H4 (cell line): ENCODE measurements around the gene TMC4. TPM values are rescaled to one million over a fixed set of nuclear protein-coding genes. Genes with fewer than 3 reads are reported as not detected.
"Not testable (repeated sequence)": the region's sequence is repeated elsewhere in the genome, so short reads cannot be mapped to it uniquely, and the experiment has no call there.

Experiments used
- DNase-seq: peaks from one replicate; pipeline ENCODE4 v3.0.0-alpha.2; 2015; ENCODE audit warnings: low spot score
- total RNA-seq: library from RNA; depleted of rRNA; stranded (reverse); fragments of >200 nt; shearing (Covaris generic); gene quantifications from 2 replicates; pipeline ENCODE4 v1.2.3, GENCODE V29; 2014

Gene TMC4
- total RNA-seq, 1 experiment from 2014 or later: not detected

DNA sequence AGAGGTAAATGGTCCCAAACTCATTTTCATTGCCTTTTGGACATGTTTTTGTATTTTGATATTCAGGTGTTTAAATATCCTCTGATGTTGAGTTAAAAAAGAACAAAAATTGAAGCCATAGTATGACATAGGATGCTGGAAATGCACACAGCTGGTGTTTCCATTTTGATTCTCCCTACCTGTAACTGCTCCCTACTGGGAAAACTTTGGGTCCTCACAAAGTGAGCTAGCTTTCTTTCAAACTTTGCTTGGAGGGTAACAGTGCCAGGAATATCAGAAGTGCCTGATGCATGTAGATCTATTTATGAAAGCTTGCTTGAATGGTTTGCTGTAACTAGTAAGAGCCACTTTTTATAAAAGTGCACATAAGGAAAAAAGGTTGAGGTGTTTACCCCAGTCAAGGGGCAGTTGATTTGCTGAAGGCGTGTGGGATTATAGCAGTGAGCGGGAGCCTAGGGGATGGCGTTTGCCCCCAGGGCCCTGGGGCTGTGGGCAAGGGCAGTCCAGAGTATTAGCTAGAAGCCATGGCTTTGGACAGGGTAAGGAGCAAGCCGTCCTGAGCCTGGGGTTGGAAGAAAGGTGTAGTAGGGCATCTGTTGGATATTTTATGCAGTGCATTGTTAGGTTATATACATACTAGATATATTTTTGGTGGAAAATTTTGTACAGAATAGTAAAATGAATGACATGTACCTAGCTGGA lies 32.0 kb upstream of the TMC4 start:
- no peak for DNase-seq

DNA sequence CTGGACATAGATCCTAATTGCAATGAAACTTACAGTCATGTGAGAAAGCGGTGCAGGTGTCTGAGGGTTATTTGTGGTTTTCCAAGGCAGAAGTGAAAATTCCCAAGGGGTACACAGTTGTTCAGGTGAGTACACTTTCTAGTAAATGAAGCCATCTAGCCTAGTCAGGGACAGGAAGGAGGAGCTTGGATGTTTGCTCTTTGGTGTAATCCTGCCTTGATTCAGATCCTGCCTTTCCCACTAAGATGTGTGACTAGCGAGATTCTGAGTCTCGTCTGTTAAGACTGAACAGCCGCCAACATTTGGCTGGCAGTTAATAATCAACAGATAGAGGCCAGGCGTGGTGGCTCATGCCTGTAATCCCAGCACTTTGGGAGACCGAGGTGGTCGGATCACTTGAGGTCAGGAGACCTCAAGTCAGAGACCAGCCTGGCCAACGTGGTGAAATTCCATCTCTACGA lies 30.2 kb upstream of the TMC4 start:
- DNase-seq: no peak

DNA sequence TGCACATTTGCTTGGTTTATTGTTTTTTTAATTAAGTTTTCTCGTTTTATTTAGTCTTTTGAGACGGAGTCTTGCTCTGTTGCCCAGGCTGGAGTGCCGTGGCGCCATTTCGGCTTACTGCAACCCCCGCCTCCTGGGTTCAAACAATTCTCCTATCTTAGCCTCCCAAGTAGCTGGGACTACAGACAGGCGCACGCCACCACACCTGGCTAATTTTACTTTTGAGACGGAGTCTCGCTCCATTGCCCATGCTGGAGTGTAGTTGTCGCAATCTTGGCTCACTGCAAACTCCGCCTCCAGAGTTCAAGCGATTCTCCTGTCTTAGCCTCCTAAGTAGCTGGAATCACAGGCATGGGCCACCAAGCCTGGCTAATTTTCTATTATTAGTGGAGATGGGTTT lies 29.0 kb upstream of the TMC4 start:
- DNase-seq: no peak

DNA sequence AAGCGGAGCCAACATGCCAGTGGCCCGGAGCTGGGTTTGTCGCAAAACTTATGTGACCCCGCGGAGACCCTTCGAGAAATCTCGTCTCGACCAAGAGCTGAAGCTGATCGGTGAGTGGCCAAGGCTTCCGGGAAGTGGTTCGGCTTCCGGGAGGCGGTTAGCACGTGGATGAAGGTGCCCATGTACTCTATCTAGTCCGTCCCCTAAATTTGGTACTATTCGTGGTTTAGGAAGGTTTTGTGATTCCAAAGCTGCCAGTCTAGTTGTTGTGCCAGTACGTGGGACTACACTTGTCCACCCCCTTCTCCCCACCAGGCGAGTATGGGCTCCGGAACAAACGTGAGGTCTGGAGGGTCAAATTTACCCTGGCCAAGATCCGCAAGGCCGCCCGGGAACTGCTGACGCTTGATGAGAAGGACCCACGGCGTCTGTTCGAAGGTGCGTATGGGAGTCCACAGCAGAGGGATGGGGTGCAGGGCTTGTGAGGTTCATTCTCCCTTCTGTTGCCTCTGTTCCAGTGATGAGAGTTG lies 28.3 kb upstream of the TMC4 start:
- DNase-seq: no peak

DNA sequence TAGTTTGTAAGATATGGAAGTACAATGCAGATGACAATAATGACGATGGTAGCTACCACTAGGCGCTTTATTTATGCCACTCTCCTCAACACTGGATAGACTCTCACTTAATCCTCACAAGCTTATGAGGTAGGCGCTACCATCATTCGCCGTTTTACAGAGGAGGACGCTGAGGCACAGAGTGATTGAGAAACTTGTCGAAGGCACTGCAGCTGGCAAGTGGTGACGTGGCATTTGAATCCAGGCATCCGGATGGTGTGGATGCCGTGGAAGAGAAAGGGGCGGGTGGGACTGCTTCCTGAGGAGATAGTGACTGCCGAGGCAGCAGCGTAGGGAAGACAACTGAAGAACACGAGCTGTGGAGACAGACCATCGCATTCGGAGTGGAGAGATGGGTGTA lies 26.4 kb upstream of the TMC4 start:
- DNase-seq: no peak

DNA sequence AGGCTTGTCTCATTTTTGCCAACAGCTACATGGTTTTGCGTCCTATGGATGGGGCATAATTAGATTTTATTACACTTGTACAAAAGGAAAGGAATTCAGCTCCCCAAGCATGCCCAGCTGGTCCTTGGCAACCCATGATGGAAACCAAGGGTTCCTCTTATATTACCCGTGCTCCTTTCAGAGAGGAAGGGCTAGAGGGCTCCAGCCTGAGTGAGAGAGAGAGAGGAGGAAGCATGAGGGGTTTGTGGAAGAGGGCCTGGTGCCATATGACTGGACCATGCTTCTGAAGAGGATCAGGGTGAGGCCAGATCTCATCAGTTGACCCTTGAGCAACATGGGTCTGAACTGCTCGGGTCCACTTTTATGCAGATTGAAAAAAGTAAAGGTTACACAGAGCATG lies 24.2 kb upstream of the TMC4 start:
- peak; percentile 12 for DNase-seq

DNA sequence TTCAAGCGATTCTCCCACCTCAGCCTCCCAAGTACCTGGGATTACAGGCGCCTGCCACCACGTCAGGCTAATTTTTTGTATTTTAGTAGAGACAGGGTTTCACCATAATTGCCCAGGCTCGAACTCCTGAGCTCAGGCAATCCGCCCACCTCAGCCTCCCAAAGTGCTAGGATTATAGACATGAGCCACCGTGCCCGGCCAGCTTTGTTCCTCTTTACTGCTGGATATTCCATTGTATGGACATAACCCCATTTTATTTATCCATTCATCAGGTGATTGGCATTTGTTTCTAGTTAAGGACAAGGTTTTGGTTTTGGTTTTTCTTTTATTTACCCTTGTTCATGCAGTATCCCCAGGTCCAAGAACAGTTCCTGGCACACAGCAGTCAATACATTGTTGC lies 23.6 kb upstream of the TMC4 start:
- DNase-seq: no peak

DNA sequence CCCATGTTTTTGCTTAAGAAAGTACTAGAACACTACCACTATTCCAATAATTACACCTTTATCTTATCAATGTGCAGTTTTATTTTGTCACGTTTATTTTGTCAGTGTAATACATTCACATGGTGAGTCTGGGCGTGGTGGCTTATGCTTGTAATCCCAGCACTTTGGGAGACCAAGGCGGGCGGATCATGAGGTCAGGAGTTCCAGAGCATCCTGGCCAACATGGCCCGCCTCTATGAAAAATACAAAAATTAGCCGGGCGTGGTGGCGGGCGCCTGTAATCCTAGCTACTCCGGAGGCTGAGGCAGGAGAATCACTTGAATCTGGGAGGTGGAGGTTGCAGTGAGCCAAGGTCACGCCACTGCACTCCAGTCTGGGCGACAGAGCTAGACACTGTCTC lies 21.5 kb upstream of the TMC4 start:
- not testable (repeated sequence) for DNase-seq

DNA sequence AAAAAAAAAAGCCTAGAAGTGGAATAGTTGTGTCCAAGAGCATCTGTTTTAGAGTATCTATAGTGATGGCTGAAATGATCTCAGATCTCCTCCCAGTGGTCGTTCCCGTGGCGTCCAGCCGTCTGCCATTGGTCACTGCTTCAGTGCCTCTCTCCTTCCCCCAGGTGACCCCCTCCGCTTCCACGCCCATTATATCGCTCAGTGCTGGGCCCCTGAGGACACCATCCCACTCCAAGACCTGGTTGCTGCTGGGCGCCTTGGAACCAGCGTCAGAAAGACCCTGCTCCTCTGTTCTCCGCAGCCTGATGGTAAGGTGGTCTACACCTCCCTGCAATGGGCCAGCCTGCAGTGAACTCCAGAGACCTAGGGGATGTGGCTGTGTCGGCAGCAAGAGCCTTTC lies 20.1 kb upstream of the TMC4 start:
- DNase-seq: no peak

DNA sequence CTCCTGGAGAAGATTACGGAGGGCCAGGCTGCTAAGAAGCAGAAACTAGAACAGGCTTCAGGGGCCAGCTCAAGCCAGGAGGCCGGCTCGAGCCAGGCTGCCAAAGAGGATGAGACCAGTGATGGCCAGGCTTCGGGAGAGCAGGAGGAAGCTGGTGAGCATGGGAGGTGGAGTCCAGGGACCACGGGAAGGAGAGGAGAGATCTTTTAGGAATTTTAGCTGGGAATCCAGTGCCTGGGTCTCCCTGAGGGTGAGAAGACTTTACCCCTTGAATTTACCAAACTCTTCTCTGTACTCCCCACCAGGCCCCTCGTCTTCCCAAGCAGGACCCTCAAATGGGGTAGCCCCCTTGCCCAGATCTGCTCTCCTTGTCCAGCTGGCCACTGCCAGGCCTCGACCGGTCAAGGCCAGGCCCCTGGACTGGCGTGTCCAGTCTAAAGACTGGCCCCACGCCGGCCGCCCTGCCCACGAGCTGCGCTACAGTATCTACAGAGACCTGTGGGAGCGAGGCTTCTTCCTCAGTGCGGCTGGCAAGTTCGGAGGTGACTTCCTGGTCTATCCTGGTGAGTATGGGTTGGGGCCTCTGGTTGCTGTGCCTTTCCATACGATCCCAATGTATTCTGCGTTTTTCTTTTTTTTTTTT lies 19.0 kb upstream of the TMC4 start:
- DNase-seq: no peak

DNA sequence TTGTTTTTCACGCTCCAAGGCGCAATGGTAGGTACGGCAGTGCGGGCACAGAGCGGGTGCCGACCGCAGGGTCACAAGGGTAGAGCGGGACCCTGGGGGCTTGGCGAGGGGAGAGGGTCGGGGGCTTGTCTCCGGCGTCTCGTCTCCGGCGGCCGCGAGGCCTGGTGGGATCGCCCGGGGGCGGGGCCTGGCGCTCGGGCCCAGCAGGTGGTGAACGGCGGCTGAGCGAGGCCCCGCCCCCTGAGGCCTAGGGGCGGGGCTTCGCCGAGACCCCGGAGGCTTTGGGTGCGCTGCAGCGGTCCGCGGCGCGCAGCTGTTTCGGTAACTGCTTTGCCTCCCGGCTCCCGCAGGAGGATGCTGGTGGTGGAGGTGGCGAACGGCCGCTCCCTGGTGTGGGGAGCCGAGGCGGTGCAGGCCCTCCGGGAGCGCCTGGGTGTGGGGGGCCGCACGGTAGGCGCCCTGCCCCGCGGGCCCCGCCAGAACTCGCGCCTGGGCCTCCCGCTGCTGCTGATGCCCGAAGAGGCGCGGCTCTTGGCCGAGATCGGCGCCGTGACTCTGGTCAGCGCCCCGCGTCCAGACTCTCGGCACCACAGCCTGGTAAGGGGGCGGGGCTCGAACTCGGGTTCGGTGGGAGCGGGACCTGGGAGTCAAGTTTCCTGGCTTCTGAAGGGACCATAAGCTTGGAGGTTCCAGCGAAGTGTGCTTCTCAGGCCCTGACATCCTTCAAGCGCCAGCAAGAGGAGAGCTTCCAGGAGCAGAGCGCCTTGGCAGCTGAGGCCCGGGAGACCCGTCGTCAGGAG lies 18.3 kb upstream of the TMC4 start, which contains the start of gene TSEN34:
TSEN34 (plus strand) TSS at position 298 of the 800 bp plus-strand sequence; CDS start at position 355, 57 bp downstream.
- no peak for DNase-seq

DNA sequence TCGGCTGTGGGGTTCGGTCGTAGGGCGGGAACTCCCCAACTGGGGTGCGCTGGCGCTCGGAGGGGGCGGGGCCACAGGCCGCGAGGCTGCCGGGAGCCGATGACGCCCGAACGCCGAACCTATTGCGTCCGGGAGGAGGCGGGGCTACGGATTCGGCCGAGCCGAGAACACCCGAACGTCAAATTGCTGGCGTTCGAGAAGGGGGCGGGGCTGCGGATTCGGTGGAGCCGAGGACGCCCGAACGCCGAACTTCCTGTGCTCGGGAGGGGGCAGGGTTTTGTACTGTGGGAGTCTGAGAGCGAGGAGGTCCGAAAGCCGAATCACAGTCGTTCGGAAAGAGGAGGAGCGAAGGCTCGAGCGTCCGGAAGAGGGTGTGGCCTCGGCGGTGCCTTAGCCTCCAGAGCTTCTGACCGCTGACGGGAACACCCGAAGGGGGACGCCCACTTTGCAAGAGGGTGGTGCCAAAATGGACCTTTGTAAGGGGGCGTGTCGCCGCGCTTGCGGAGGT lies 17.6 kb upstream of the TMC4 start:
- peak; percentile 100 for DNase-seq

DNA sequence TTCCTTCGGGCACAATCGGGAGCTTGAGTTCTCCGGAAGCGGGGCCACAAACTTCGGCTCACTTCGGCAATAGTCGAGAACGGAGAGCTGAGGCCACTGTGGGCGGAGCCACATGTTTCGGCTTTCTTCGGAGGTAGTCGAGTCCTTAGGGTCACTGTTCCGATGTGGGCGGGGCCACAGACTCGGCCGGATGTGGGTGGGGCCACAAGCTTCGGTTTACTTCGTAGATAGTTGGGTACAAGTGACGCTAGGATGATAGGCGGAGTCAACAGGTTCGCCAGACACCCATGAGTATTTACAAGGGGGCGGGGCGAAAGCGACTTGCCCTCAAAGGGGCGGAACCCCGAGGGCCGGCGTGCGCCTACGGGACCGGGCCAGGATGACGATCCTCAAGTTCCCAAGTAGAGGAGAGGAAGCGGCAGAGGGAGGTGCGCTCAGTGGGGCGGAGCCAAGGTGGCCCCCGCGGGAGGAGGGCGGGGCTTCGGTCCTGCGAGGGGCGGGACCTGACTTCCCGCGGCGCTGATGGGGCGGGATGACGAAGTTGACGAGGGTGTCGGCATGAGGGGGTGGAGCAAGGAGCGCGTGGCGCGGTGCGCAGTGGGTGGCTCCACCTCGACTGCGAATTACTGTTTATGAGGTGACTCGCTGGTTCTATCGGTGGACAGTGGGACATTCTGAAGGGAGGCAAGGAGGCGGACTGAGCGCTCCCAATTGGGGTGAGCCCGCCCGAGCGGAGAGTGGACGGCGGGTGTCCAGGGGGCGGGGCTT lies 17.0 kb upstream of the TMC4 start:
- DNase-seq: peak; percentile 100

DNA sequence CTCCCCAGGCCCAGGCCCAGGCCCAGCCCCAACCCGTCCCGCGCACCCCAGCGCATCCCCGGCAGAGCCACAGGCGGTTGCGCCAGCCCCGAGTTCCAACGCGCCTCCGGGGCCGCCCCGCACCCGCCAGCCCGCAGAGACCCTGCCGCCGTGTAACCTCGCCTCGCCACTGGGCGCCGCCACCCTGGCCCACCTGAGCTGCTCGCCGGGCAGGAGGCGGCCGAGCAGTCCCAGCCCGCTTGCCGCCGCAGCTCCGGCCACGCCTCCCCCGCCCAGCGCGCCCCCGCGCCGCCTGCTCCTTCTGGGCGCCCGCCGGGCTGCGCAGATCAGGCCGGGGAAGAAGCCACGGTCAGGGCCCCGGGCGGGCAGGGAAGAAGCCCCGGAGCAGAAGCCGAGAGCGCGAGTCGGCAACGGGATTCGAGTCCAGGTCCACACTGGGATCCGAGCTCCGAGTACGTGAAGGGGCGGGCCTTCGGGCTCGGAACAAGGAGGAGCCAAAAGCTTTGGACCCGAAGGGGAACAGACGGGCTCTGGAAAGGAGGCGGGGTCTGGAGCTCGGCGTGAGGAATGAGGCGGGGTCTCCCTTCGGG lies 16.3 kb upstream of the TMC4 start, which contains the start of gene MBOAT7:
MBOAT7 (minus strand) TSS at position 436 of the 590 bp plus-strand sequence. CDS start 1,072 bp downstream, outside the sequence.
- no peak for DNase-seq

DNA sequence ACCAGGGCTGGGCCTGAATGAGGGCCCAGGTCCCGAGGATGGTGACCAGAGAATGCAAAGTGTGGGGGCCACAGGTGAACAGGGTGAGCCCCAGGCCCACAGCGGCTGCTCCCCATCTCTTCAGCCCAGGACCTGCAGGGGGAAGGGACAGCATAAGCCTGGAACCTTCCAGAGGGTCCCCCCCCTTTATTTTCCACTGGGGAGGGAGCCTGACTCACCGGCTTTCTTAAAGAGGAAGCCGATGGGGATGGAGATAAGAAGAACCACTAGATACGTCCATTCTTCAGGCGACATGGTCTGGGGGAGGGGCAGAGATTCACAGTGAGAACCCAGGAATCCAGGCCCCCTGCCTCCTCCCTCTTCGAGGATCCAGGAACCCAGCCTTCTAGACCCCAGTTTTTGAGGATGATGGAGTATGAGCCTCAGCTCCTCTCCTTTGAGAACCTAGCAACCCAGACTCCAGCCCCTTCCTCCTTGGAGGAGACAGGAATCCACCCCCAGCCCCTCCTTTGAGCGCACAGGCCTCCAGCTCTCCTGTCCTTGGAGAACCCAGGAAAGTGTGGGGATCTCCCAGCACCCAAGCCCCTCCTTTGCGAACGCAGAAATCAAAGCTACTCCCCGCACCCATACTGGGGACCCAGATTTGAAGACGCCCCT lies 15.4 kb upstream of the TMC4 start:
- DNase-seq: peak; percentile 74

DNA sequence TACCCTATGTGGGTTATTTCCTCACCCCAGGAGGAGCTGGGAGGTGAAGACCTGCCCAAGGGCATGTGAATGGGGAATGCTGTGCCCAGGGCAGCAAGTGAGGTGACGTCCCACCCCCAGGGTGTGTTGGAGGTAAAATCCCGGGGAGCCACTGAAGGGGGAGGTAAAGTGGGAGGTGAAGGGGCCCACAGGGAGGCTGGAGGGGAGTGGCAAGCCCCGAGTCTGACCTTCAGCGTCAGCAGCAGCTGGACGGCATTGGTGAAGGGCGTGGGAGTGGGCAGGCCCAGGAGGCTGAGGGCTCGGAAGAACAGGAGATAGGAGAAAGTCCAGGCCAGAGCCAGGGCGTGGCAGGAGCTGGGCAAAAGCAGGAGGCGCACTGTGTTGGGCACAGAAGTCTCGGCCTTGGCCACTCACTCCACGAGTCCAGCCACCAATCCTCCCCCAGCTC lies 14.0 kb upstream of the TMC4 start:
- DNase-seq: no peak

DNA sequence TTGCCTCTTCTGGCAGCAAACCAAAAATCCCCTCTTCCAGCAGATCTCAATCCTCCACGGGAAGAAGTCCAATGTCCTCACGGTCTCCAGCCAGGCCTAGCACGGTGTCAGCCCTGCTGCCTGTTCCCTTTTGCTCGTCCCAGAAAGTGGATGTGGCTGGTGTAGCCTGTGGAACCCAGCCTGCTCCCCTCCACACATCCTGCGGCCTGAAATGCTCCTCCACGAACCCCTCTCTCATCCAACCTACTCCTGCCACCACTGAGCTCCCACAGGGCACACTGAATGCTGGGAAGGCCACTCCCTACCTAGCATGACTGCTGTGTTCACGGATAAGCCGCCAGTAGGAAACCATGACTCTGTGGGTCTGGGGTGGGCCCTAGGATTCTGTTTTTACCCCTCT lies 13.4 kb upstream of the TMC4 start:
- no peak for DNase-seq

DNA sequence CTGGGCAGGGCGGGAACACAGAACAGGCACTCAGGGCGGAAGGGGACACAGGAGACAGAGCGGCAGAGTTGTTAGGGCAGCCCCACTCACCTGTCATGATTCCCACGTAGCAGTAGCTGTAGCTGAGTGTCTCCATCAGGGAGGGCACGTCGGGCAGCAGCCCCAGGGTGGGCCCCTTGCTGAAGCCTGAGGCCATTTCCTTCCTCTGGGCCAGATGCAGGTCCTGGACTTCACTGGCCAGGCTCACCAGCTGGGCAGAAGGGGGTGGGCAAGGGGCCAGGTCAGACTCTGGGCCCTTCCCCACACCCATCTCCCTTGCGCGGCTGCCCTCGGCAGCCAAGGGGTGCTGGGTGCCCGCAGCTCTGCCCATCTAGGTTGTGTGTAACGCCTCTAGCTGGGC lies 10.5 kb upstream of the TMC4 start:
- DNase-seq: no peak

DNA sequence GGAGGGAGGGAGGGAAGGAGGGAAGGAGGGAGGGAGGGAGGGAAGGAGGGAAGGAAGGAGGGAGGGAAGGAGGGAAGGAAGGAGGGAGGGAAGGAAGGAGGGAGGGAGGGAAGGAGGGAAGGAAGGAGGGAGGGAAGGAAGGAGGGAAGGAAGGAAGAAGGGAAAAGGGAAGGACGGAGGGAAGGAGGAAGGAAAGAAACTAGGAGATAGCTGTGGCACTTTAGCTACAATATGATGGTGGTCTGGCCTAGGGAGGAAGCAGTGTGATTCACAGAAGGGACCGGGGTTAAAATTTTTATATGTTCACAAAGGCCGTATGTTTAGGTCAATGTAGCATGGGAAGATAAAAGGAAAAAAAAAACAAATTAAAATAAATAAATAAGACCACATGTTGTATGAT lies 8.9 kb upstream of the TMC4 start:
- DNase-seq: not testable (repeated sequence)

DNA sequence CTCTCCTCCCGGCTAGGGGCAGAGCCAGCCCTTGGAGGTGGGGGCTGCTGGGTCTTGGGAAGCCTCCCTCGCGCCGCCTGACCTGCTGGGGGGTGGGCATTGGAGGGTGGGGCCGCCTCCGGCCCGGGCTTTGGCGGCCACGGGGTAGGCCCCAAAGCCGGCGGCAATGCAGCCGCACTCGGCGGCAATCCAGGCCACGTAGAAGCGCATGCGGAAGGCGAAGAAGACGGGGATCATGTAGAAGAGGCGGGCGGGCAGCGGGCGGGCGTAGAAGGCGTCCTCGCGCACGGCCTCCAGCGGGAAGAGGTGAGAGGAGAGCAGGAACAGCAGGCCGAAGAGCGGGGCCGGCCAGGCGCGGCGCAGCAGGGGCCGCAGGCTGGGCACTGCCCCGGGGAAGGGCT lies 7.7 kb upstream of the TMC4 start:
- no peak for DNase-seq
